Stromal cell of bone marrow (primary cell): ENCODE results near the gene LGALS7.

Experiments used
- DNase-seq: peaks from one replicate; pipeline ENCODE4 v3.0.0-alpha.2; 2012; ENCODE audit warnings: low read depth

Gene LGALS7

DNA sequence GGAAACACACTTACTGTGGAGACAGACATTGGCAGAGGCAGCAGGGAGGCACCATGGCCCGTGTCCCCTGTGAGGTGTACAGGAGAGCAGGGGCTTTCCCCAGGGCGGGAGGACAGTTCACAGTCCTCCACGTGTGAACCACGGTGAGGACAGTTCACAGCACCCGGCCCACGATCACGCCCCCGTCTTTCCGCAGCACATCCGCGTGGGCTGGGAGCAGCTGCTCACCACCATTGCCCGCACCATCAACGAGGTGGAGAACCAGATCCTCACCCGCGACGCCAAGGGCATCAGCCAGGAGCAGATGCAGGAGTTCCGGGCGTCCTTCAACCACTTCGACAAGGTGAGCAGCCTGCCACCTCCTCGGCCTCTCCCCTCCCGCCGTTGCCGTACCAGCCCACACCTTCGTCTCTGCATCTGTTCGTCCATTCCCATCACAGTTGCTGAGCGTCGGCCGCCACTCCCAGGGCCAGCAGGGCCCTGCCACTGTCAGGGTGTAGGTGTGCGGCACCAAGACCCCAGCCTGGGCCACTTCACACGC is 46.5 kb downstream of the LGALS7 start:
- DNase-seq, result no peak

GRCh38 chr19:38726284-38726673 is 47.0 kb downstream of the LGALS7 start:
- DNase-seq, result no peak

DNA sequence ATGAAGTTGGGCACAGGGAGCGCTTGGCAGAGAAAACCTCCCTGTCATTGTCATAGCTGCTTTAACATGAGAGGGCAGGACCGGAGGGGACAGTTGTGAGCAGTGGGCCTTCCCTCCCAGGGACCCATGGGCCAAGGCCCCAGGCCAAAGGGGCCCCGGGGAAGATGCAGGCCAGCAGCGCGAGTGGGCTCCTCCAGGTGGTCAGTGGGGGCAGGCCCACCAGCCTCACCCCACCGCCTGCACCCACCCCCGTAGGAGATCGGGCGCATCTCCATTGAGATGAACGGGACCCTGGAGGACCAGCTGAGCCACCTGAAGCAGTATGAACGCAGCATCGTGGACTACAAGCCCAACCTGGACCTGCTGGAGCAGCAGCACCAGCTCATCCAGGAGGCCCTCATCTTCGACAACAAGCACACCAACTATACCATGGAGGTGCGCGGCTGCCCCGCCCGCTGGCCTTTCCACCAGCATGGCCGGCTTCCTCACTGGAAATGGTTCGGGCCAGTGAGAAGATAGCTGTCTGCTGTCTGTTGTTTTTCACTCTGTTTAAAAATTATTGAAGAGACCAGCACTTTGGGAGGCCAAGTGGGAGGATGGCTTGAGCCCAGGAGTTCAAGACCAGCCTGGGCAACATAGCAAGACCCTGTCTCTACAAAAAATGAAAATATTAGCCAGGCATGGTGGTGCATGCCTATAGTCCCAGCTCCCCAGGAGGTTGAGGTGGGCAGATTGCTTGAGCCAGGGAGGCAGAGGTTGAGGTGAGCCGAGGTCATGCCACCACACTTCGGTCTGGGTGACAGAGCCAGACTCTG is 47.6 kb downstream of the LGALS7 start:
- no peak for DNase-seq

GRCh38 chr19:38723990-38724854 is 49.1 kb downstream of the LGALS7 start:
- no peak for DNase-seq

DNA sequence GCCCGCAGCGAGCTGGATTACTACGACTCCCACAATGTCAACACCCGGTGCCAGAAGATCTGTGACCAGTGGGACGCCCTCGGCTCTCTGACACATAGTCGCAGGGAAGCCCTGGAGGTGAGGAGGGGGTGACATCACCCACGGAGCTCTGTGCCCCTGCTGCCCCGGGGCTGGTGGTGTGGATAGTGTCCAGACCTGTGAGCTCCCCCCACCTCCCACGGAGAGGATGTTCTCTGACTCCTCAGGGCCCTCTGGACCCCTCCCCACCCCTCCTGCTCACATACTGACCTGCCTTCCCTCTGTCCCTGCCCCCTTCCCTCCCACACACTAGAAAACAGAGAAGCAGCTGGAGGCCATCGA is 49.7 kb downstream of the LGALS7 start:
- no peak for DNase-seq

DNA sequence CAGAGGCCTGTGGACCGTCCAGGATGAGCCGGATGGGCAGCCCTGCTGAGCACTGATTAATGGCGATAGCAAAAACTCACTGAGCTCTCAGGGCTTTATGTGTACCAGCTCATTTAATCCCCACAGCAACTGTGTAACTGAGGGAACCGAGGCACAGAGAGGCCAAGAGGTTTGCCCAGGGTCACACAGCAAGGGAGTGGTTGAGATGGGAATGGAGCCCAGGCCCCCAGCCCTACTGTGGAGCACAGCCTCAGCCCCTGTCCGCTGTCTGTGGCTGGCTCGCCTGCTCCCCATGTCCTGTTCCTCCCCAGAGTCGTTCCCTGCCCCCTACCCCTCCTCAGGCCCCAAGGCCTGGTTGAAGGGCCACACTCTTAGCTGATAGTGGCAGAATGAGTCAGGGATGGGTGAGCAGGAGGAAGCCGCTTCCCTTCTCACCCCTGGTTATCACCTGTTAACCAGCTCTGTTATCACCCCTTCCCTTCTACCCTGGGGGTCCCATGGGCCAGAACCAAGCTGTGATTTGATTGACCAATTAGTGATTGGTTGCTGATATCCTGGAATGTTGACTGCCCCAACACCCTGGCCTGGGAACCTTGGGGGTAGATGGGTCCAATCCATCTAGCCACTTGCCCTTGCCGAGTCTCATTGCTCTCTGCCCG is 50.2 kb downstream of the LGALS7 start:
- DNase-seq, result no peak

DNA sequence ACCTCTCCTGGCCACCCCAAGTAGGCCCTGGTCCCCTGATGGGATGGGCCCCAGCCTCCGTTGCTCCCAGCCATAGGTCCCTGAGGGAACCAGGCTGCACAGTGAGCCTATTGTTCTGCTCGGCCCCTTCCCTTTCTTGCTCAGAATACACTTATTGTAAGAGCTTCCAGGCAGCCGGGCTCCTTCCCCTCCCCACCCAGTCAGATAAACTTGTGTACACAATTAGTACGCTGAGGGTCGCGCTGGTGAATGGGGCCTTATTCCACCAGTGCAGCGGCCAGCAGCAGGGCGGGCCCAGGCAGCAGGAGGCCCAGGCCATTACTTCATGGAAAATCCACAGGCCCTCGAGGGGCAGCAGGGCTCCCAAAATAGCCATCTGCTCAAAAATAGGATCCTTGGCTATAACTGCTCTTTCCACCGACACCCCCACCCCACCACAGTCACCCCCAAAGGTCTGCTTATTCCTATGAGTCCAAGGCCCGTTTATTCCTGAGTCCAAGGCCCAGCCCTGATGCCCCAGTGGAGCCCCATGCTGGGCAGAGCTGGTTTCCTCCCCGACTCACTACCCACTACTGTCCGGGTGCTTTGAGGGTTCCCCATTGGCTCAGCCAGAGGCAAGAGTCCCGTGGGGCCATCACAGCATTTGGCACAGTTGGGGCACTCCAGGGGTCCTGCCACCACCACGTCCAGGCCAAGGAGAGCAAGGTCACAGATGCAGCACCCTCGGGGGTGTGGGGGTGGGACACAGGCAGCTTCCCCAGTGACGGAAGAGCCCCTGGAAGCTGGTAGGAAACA is 51.1 kb downstream of the LGALS7 start:
- DNase-seq, result no peak

GRCh38 chr19:38721496-38721895 is 51.8 kb downstream of the LGALS7 start:
- DNase-seq, result no peak
